ENCODE measurements around the gene NECTIN1. TPM values are rescaled to one million over a fixed set of nuclear protein-coding genes. Genes with fewer than 3 reads are reported as not detected.

NECTIN1 gene
- total RNA-seq, 1 donor from 2014 or later: 85.3 TPM

DNA sequence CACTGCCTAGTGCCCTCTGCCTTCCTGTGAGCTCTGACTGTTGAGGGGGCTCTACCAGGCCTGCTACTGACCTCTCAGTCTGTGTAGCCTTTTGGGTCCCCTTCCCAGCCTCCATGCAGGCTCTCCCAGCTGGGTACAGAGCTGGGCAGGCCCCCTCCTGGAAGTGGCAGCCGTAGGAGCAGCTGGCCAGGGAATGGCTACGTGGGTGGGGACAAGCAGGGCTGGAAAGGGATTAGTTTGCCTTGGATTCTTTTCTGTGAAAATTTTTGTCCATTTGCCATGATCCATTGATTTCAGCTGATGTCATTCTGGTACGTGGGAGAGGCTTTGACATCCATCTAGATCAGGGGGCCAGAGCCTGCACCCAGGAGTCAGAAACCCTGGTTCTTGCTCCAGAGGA, 23.9 kb upstream of the NECTIN1 start:
- H3K36me3 ChIP-seq (ENCODE audit: control insufficient read depth, insufficient read depth, low read length): no peaks in the 10 kb centered on the region
- H3K27me3 ChIP-seq (ENCODE audit: control insufficient read depth, insufficient read depth, low read length): peaks cover 6% of the 10 kb centered on the region
- no peak overlapping the region for H3K4me3 ChIP-seq (ENCODE audit: low read depth, low read length)
- DNase-seq (ENCODE audit: low read depth) (no peak), FAIRE-seq (no peak)
- TF ChIP-seq, protein P1, sequence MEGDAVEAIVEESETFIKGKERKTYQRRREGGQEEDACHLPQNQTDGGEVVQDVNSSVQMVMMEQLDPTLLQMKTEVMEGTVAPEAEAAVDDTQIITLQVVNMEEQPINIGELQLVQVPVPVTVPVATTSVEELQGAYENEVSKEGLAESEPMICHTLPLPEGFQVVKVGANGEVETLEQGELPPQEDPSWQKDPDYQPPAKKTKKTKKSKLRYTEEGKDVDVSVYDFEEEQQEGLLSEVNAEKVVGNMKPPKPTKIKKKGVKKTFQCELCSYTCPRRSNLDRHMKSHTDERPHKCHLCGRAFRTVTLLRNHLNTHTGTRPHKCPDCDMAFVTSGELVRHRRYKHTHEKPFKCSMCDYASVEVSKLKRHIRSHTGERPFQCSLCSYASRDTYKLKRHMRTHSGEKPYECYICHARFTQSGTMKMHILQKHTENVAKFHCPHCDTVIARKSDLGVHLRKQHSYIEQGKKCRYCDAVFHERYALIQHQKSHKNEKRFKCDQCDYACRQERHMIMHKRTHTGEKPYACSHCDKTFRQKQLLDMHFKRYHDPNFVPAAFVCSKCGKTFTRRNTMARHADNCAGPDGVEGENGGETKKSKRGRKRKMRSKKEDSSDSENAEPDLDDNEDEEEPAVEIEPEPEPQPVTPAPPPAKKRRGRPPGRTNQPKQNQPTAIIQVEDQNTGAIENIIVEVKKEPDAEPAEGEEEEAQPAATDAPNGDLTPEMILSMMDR (IDR thresholded peaks at IDR 0.05; ENCODE audit: insufficient read depth, low read length, severe bottlenecking): no peak

DNA sequence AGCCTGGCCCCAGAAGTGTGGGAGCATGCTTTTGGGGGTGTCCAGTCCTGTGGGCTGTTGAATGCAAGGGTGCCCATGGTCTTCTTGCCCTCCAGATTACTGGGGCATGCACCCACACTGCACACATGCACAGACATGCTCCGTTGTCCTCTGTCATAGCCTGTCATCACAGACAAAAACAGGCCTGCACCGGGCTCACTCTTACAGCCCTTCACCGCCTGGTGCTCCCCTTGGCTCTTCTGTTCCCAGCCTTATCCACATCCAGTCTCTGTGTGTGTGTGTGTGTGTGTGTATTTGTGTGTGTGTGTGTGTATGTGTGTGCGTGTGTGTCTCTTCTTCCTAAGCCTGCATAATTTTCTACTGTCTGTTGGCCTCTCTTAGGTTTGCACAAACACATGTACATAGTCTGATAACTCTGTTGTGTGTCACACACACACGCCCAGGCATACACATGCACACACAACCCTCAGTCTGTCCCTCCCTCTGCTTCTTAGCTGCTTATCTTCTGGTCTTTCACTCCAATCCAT, 23.4 kb upstream of the NECTIN1 start:
- Histone ChIP-seq H3K4me3 (ENCODE audit: low read depth, low read length) (no peak overlapping the region), H3K36me3 (ENCODE audit: control insufficient read depth, insufficient read depth, low read length) (no peaks in the 10 kb centered on the region), H3K27me3 (ENCODE audit: control insufficient read depth, insufficient read depth, low read length) (peaks cover 5% of the 10 kb centered on the region)
- FAIRE-seq: peak; percentile 84
- DNase-seq (ENCODE audit: low read depth): peak; percentile 79
- TF ChIP-seq, protein P1 (IDR thresholded peaks at IDR 0.05; ENCODE audit: insufficient read depth, low read length, severe bottlenecking): no peak

DNA sequence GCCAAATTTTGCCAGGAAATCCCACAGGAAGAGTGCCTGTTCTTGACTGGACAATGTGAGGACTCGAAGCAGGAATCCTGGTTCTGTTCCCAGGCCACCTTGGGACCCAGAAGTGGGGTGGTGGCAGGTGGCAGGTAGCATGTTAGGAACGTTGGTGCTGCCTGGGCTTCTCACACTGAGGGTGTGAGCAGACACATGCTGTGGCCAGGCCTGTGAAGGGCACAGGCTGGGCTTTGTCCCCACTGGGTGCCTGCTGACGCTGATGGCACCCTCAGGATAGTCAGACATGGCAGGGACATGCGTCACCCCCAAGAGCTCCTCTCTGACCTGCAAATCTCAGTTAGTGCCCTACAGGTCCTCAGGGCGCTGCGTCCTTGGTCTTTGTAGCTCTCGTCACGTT, 21.1 kb upstream of the NECTIN1 start:
- FAIRE-seq: no peak
- TF ChIP-seq, protein P1 (IDR thresholded peaks at IDR 0.05; ENCODE audit: insufficient read depth, low read length, severe bottlenecking): no peak

DNA sequence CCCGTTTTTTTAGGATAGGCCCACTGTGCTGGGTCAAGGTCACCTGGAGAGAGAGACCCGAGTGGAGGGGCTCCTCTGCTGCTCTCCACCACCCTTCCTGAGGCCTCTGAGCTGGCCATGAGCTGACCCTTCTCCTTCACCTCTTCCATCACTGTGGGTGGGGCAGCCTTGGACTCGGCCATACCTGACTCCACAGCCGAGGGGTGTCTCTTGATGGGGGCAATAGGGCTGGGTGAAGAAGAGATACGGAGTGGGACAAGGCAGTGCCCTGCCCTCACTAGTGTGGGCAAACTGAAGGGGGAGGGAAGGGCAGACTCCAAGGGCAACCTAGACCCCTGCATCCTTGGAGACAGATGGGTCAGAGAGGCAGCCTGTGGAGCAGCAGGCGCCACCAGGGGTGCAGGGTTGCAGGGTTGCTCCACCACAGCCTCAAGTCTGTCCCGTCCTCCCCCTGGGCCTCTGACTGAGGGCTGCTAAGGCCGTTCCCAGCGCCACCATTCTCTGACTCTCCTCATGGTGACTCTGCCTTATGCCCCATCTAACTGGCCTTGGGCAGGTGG, 20.1 kb upstream of the NECTIN1 start:
- TF ChIP-seq, protein P1 (IDR thresholded peaks at IDR 0.05; ENCODE audit: insufficient read depth, low read length, severe bottlenecking): no peak
- FAIRE-seq (no peak), DNase-seq (ENCODE audit: low read depth) (no peak)
- Histone ChIP-seq H3K27me3 (ENCODE audit: control insufficient read depth, insufficient read depth, low read length) (no peaks in the 10 kb centered on the region), H3K4me3 (ENCODE audit: low read depth, low read length) (no peak overlapping the region), H3K36me3 (ENCODE audit: control insufficient read depth, insufficient read depth, low read length) (no peaks in the 10 kb centered on the region)

More for the DNA sequence above, 21.1 kb upstream of the NECTIN1 start:
- Histone ChIP-seq H3K27me3 (ENCODE audit: control insufficient read depth, insufficient read depth, low read length) (peaks cover 4% of the 10 kb centered on the region), H3K36me3 (ENCODE audit: control insufficient read depth, insufficient read depth, low read length) (no peaks in the 10 kb centered on the region), H3K4me3 (ENCODE audit: low read depth, low read length) (no peak overlapping the region)
- no peak for DNase-seq (ENCODE audit: low read depth)

DNA sequence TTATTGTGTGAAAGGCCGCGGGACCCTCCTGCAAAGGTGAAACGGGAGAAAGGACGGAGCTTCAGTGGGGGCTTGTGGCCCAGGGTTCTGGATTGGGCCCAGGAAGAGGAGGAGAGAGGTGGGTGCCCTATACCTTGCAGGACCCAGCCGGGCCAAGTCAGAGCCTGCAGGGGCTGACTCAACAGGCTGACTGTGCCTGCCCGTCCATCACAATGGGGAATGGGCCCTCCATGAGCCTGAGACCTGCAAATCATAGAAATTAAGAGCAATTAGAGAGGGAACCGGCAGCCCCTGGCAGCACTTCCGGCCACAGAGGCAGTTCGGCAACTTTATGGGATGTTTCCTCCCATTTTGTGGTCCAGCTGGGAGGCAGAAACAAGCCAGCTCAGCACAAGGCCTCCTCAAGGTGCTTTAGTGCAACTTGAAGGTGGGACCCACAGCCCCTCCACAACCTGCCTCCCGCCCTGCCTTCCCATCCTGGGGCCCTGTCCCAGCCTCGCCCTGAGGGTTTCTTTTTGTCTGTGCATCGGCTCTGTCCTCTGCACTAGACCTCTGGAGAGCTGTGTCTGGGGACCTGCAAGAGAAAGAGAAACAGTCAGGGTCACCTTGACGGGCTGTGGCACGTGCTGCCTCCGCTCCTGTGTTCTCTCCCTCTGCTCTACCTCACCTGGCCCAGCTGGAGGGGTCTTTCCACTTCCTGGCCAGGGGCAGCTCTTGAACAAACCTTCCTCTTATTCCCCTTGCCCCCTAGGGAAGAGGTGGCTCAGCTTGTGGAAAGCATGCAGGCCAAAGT, 19.1 kb upstream of the NECTIN1 start:
- DNase-seq (ENCODE audit: low read depth): peak; percentile 44
- no peak for FAIRE-seq
- Histone ChIP-seq H3K4me3 (ENCODE audit: low read depth, low read length) (no peak overlapping the region), H3K36me3 (ENCODE audit: control insufficient read depth, insufficient read depth, low read length) (no peaks in the 10 kb centered on the region), H3K27me3 (ENCODE audit: control insufficient read depth, insufficient read depth, low read length) (peaks cover 2% of the 10 kb centered on the region)
- TF ChIP-seq, protein P1 (IDR thresholded peaks at IDR 0.05; ENCODE audit: insufficient read depth, low read length, severe bottlenecking): no peak
